Measurements from ENCODE around the gene NRXN3. TPM values are rescaled to one million over a fixed set of nuclear protein-coding genes. Genes with fewer than 3 reads are reported as not detected.

The NRXN3 gene
- total and polyA plus RNA-seq, 2 donors (not counting 1 experiment from before 2014, with no cell fraction given) = 0.83 to 34.6 TPM

DNA sequence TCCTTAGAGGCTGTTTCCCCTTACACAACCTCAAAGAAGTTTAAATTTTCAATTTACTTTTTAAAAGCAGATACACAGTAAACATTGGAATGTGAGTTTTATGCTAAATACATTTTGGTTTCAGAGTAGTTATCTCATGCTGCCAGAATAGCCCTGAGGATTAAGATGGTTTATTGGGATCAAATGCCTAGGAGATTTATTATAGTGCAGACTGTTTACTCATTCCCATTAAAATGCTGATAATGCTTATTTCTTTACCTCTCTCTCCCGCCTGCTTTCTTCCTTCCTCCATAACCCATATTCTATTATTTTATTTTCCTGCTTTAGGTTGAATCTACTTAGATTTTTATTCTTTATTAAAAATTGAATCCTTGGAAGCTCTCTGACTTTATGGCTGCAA is 1701.0 kb downstream of the NRXN3 start:
- TF ChIP-seq, protein P1, sequence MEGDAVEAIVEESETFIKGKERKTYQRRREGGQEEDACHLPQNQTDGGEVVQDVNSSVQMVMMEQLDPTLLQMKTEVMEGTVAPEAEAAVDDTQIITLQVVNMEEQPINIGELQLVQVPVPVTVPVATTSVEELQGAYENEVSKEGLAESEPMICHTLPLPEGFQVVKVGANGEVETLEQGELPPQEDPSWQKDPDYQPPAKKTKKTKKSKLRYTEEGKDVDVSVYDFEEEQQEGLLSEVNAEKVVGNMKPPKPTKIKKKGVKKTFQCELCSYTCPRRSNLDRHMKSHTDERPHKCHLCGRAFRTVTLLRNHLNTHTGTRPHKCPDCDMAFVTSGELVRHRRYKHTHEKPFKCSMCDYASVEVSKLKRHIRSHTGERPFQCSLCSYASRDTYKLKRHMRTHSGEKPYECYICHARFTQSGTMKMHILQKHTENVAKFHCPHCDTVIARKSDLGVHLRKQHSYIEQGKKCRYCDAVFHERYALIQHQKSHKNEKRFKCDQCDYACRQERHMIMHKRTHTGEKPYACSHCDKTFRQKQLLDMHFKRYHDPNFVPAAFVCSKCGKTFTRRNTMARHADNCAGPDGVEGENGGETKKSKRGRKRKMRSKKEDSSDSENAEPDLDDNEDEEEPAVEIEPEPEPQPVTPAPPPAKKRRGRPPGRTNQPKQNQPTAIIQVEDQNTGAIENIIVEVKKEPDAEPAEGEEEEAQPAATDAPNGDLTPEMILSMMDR (conservative IDR thresholded peaks at IDR 0.05 in 1 of 2, IDR thresholded peaks at IDR 0.05 in 1 of 2; ENCODE audit: low read depth in 1 of 2, low read length in 2 of 2) = no peak
- TF ChIP-seq EZH2 (IDR thresholded peaks at IDR 0.05; ENCODE audit: low read length, missing control alignments) = no peak

GRCh38 chr14:79878229-79878628 is 1708.1 kb downstream of the NRXN3 start:
- no peak overlapping the region for H3K4me3 ChIP-seq (replicated peaks in 1 of 4; ENCODE audit: control extremely low read depth in 1 of 4, insufficient read depth in 1 of 4, low read depth in 3 of 4, low read length in 4 of 4)
- no peak overlapping the region for H3K27ac ChIP-seq (ENCODE audit: insufficient read depth, low read length)
- H4K20me1 ChIP-seq (ENCODE audit: control insufficient read depth, extremely low read depth, insufficient read depth, low read length) = no peaks in the 10 kb centered on the region
- H3K27me3 ChIP-seq (ENCODE audit: control insufficient read depth, insufficient read depth, low read length) = no peaks in the 10 kb centered on the region
- no peak for DNase-seq (ENCODE audit: low read depth in 2 of 2)
- H3K9ac ChIP-seq (ENCODE audit: insufficient read depth, low read length) = no peak overlapping the region
- H2AFZ ChIP-seq (ENCODE audit: low read length) = no peak overlapping the region
- H3K9me3 ChIP-seq (ENCODE audit: control insufficient read depth, insufficient read depth, low read depth, low read length) = no peaks in the 10 kb centered on the region
- H3K36me3 ChIP-seq (ENCODE audit: control insufficient read depth, insufficient read depth, low read length) = no peaks in the 10 kb centered on the region
- H3K4me2 ChIP-seq (ENCODE audit: extremely low read depth, insufficient read depth, low read length) = no peak overlapping the region
- H3K79me2 ChIP-seq (ENCODE audit: control insufficient read depth, insufficient read depth, low read length) = no peaks in the 10 kb centered on the region
- TF ChIP-seq, protein P1 (conservative IDR thresholded peaks at IDR 0.05 in 1 of 2, IDR thresholded peaks at IDR 0.05 in 1 of 2; ENCODE audit: low read depth in 1 of 2, low read length in 2 of 2) = no peak
- no peak for TF ChIP-seq EZH2 (IDR thresholded peaks at IDR 0.05; ENCODE audit: low read length, missing control alignments)
- H3K4me1 ChIP-seq (ENCODE audit: control insufficient read depth, extremely low read depth, insufficient read depth, low read length) = no peaks in the 10 kb centered on the region

More for the DNA sequence above, 1701.0 kb downstream of the NRXN3 start:
- no peak overlapping the region for H3K4me2 ChIP-seq (ENCODE audit: extremely low read depth, insufficient read depth, low read length)
- H3K36me3 ChIP-seq (ENCODE audit: control insufficient read depth, insufficient read depth, low read length) = no peaks in the 10 kb centered on the region
- no peaks in the 10 kb centered on the region for H3K79me2 ChIP-seq (ENCODE audit: control insufficient read depth, insufficient read depth, low read length)
- no peak overlapping the region for H2AFZ ChIP-seq (ENCODE audit: low read length)
- H3K27me3 ChIP-seq (ENCODE audit: control insufficient read depth, insufficient read depth, low read length) = no peaks in the 10 kb centered on the region
- H3K9ac ChIP-seq (ENCODE audit: insufficient read depth, low read length) = no peak overlapping the region
- no peaks in the 10 kb centered on the region for H3K4me1 ChIP-seq (ENCODE audit: control insufficient read depth, extremely low read depth, insufficient read depth, low read length)
- no peak overlapping the region for H3K27ac ChIP-seq (ENCODE audit: insufficient read depth, low read length)
- no peaks in the 10 kb centered on the region for H4K20me1 ChIP-seq (ENCODE audit: control insufficient read depth, extremely low read depth, insufficient read depth, low read length)
- DNase-seq (ENCODE audit: low read depth in 2 of 2) = no peak
- no peaks in the 10 kb centered on the region for H3K9me3 ChIP-seq (ENCODE audit: control insufficient read depth, insufficient read depth, low read depth, low read length)
- no peak overlapping the region for H3K4me3 ChIP-seq (replicated peaks in 1 of 4; ENCODE audit: control extremely low read depth in 1 of 4, insufficient read depth in 1 of 4, low read depth in 3 of 4, low read length in 4 of 4)

- no peak for DNase-seq (ENCODE audit: low read depth in 2 of 2)
- Histone ChIP-seq H3K4me2 (ENCODE audit: extremely low read depth, insufficient read depth, low read length) (no peak overlapping the region), H4K20me1 (ENCODE audit: control insufficient read depth, extremely low read depth, insufficient read depth, low read length) (no peaks in the 10 kb centered on the region), H3K9me3 (ENCODE audit: control insufficient read depth, insufficient read depth, low read depth, low read length) (no peaks in the 10 kb centered on the region), H3K27ac (ENCODE audit: insufficient read depth, low read length) (no peak overlapping the region), H3K36me3 (ENCODE audit: control insufficient read depth, insufficient read depth, low read length) (no peaks in the 10 kb centered on the region), H3K4me1 (ENCODE audit: control insufficient read depth, extremely low read depth, insufficient read depth, low read length) (no peaks in the 10 kb centered on the region), H3K27me3 (ENCODE audit: control insufficient read depth, insufficient read depth, low read length) (no peaks in the 10 kb centered on the region), H3K79me2 (ENCODE audit: control insufficient read depth, insufficient read depth, low read length) (no peaks in the 10 kb centered on the region), H3K4me3 (replicated peaks in 1 of 4; ENCODE audit: control extremely low read depth in 1 of 4, insufficient read depth in 1 of 4, low read depth in 3 of 4, low read length in 4 of 4) (no peak overlapping the region), H2AFZ (ENCODE audit: low read length) (no peak overlapping the region), H3K9ac (ENCODE audit: insufficient read depth, low read length) (no peak overlapping the region)
- no peak for TF ChIP-seq EZH2 (IDR thresholded peaks at IDR 0.05; ENCODE audit: low read length, missing control alignments)
- TF ChIP-seq, protein P1 (conservative IDR thresholded peaks at IDR 0.05 in 1 of 2, IDR thresholded peaks at IDR 0.05 in 1 of 2; ENCODE audit: low read depth in 1 of 2, low read length in 2 of 2) = no peak
Measured at GRCh38 chr14:79878785-79879184, 1708.6 kb downstream of the NRXN3 start.

Measured in fibroblast of lung (primary cell).